Measurements from ENCODE around the gene TOP1.

- no peak for TF ChIP-seq CTCF (IDR thresholded peaks at IDR 0.05; ENCODE audit: low read length)
- no peak for TF ChIP-seq EZH2phosphoT487 (IDR thresholded peaks at IDR 0.05; ENCODE audit: low read length)
- no peak for TF ChIP-seq EZH2 (optimal IDR thresholded peaks at IDR 0.05; ENCODE audit: low read depth, low read length)
Measured at GRCh38 chr20:41136680-41137613, 108.3 kb downstream of the TOP1 start, which contains the start of gene PLCG1.
